SH-SY5Y (cell line): Measurements from ENCODE around the gene GRAP2.

Experiments used
- GATA2 ChIP-seq: IDR thresholded peaks from 2 replicates; pipeline ENCODE4 v1.6.1; 2011; ENCODE audit warnings: mild to moderate bottlenecking, low read depth, low read length
- GATA3 ChIP-seq: IDR thresholded peaks from 2 replicates; pipeline ENCODE4 v1.6.1; 2011; ENCODE audit warnings: low read depth, mild to moderate bottlenecking, low read length, moderate library complexity

Gene GRAP2

GRCh38 chr22:39900306-39901227 is at the start of gene GRAP2:
Gene GRAP2, plus strand, starts transcription at chr22:39901084. Its CDS starts 46,023 bp downstream, at chr22:39947107.
- TF ChIP-seq GATA3 (no peak), GATA2 (no peak)

GRCh38 chr22:39851606-39852315 is 49.1 kb upstream of the GRAP2 start:
- no peak for TF ChIP-seq GATA2
- TF ChIP-seq GATA3 = no peak

- no peak for TF ChIP-seq GATA2
- no peak for TF ChIP-seq GATA3
Observed at GRCh38 chr22:39852799-39853198, 48.1 kb upstream of the GRAP2 start.

GRCh38 chr22:39856588-39856987 is 44.3 kb upstream of the GRAP2 start:
- no peak for TF ChIP-seq GATA3
- TF ChIP-seq GATA2 = no peak

- TF ChIP-seq GATA3 (no peak), GATA2 (no peak)
Observed at GRCh38 chr22:39859903-39860588, 40.8 kb upstream of the GRAP2 start.

GRCh38 chr22:39868741-39869140 is 32.1 kb upstream of the GRAP2 start:
- TF ChIP-seq GATA3 = no peak
- TF ChIP-seq GATA2 = no peak

- TF ChIP-seq GATA2 = no peak
- no peak for TF ChIP-seq GATA3
Observed at GRCh38 chr22:39871008-39871798, 29.7 kb upstream of the GRAP2 start.

GRCh38 chr22:39872548-39872947 is 28.3 kb upstream of the GRAP2 start:
- TF ChIP-seq GATA3 (no peak), GATA2 (no peak)

- TF ChIP-seq GATA2 (no peak), GATA3 (no peak)
Observed at GRCh38 chr22:39873965-39874364, 26.9 kb upstream of the GRAP2 start.

- no peak for TF ChIP-seq GATA2
- TF ChIP-seq GATA3 = no peak
Observed at GRCh38 chr22:39877079-39877845, 23.6 kb upstream of the GRAP2 start.

- no peak for TF ChIP-seq GATA3
- TF ChIP-seq GATA2 = no peak
Observed at GRCh38 chr22:39880722-39881121, 20.2 kb upstream of the GRAP2 start.

GRCh38 chr22:39883057-39883456 is 17.8 kb upstream of the GRAP2 start:
- TF ChIP-seq GATA3 (no peak), GATA2 (no peak)

GRCh38 chr22:39893526-39893925 is 7.4 kb upstream of the GRAP2 start, which contains the start of gene ENTHD1:
Gene ENTHD1, minus strand, starts transcription at chr22:39893760. Its CDS starts 6,012 bp downstream, at chr22:39887748.
- no peak for TF ChIP-seq GATA3
- no peak for TF ChIP-seq GATA2
